Retina (tissue), 1 donor: ENCODE measurements around the gene ROMO1.
A peak's percentile ranks its signal among the peaks of the same experiment; 100 is the strongest.
"Not testable (repeated sequence)": the region's sequence is repeated elsewhere in the genome, so short reads cannot be mapped to it uniquely, and the experiment has no call there.

Experiments
- DNase-seq: peaks from one replicate; pipeline ENCODE4 v3.0.0-alpha.2; 2016

The ROMO1 gene

DNA sequence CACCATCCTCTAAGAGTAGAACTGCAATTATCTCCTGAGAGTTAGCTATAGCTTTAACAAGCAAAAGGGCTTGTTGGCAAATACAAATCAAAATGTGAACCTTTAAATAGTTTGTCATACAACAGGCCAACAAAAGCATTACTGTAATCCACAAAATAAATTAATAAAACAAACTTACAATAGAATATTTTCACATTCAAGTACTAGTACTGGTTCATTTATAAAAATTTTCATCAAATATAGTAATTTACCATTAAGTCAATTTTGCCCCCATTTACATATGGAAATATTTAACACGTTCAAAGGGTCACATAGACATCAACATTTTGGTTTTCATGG, 33.4 kb downstream of the ROMO1 start:
- no peak for DNase-seq

GRCh38 chr20:35734374-35734773, 35.2 kb downstream of the ROMO1 start:
- DNase-seq = no peak

DNA sequence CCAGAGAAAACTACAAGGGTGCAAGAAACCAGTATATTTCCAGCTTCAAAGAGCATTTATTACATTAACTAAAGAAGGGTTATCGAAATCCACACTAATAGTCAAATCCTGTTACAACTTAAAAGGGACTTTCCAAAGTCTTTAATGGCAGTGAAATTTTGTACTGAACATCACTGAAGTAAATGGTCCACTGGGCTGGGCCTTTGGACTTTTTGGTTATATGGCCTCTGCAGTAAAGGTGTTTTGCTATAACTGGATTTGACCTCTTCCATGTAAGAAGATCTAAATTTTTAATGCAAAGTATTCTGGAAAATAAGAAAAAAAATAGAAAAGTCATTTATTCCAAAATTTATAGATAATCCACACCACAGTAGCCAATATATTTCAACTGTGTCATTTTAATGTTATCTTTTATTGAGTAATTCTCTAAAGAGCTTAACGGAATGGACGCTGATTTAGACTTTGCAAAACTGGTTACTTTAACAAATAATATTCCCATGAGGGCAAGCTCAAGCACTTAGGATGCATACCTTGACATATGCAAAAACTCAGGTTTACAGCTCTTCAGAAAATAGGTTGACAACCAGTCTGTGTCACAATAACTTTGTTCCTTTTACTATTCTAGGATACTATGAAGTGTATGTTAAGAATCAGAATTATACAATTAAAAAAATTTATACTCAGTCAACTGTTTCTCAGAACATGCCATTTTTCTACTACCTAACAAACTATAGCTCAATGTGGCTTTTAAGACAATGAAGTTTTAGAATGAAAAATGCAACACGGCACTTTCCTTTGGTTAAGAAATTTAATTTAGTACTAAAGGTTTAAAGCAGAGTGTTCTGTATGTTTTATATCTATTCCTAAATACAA, 35.8 kb downstream of the ROMO1 start:
- DNase-seq = no peak

DNA sequence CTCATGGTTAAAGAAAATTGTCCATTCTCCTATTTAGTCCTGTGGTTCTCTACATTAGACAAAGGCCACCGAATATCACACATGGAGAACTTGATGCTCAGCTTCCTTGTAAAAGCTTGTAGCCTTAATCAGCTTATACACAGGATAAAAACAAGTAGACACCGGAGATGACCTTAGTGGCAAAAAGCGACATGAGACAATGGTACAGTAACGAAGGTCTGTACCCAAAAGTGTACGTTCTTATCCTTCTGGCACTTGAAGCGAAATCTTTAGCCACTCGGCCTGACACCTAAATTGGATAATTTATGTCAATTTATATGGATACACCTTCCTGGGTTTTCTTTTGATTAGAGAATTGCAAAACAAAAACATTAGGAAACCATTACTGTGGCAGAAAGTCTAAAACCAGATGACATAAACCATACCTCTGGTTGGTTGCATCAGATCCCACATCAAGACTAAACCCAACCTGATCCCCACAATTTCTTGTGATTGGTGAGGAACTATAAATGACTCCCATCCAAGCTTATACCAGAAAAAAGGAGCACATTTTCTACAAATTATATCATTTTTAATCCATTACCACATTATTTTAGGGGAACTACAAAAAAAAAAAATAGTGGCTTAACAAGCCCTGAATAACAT, 36.7 kb downstream of the ROMO1 start:
- no peak for DNase-seq

GRCh38 chr20:35737865-35738333, 38.7 kb downstream of the ROMO1 start:
- DNase-seq = no peak

- no peak for DNase-seq
Observed at GRCh38 chr20:35738410-35739179, 39.4 kb downstream of the ROMO1 start.

- no peak for DNase-seq
Observed at GRCh38 chr20:35739294-35740163, 40.3 kb downstream of the ROMO1 start.

GRCh38 chr20:35741892-35742740, 42.9 kb downstream of the ROMO1 start, which contains the start of gene RBM39:
TSS of gene RBM39 (minus strand) at chr20:35742260. CDS start at chr20:35740874, 1,386 bp downstream.
- DNase-seq = peak; percentile 100

- DNase-seq = no peak
Observed at GRCh38 chr20:35742741-35743523, 43.7 kb downstream of the ROMO1 start.

DNA sequence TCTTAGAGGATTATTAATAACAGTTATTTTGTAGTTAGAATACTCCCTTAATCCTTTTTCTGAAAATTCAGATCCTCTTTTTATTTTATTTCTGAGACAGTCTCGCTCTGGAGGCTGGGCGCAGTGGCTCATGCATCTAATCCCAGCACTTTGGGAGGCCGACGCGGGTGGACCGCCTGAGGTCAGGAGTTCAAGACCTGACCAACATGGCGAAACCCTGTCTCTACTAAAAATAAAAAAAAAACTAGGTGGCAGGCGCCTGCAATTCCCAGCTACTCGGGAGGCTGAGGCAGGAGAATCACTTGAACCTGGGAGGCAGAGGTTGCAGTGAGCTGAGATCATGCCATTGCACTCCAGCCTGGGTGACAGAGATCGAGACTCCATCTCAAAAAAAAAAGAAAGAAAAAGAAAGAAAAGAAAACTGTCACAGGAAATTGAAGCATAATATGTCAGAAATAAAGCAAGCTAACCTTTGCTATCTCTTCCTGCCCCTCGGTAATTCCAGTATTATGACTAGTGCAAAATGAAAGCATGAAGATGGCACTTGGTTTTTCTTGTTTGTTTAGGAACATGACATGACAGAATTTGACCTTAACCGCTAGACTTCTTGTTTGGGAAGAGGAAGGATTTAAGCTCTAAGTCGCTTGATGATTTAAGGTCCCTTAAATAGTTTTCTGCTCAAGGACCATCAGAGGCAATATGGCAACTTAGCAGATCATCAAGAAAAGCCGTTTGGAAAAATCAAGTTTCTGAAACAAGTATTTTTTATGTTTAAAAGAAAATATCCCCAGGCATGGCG, 44.7 kb downstream of the ROMO1 start:
- DNase-seq = no peak

- DNase-seq = not testable (repeated sequence)
Observed at GRCh38 chr20:35744492-35744841, 45.3 kb downstream of the ROMO1 start.
